Right renal pelvis (tissue), 4 donors: ENCODE data around the gene MYCL. TPM values are rescaled to one million over a fixed set of nuclear protein-coding genes. Genes with fewer than 3 reads are reported as not detected.
"Not testable (repeated sequence)": the region's sequence is repeated elsewhere in the genome, so short reads cannot be mapped to it uniquely, and the experiment has no call there.

ENCODE experiments used
- DNase-seq, 4 donors: peaks; one replicate each; pipeline ENCODE4 v3.0.0-alpha.2; 2013; ENCODE audit warnings: low read depth in 4 of 4, low spot score in 3 of 4, missing footprints in 1 of 4
- polyA plus RNA-seq, 4 donors: library from polyadenylated mRNA; unstranded; fragments of 120-200 nt; gene quantifications; one replicate each; pipeline ENCODE4 v1.2.1, GENCODE V29; 2013; ENCODE audit not compliant: insufficient read length in 4 of 4

The MYCL gene
- polyA plus RNA-seq, 4 donors = 7.8 to 11.5 (median 9.6) TPM

- DNase-seq = peak in 1 of 4 donors; percentile 48
Observed at GRCh38 chr1:39892601-39893595, 8.8 kb downstream of the MYCL start.

DNA sequence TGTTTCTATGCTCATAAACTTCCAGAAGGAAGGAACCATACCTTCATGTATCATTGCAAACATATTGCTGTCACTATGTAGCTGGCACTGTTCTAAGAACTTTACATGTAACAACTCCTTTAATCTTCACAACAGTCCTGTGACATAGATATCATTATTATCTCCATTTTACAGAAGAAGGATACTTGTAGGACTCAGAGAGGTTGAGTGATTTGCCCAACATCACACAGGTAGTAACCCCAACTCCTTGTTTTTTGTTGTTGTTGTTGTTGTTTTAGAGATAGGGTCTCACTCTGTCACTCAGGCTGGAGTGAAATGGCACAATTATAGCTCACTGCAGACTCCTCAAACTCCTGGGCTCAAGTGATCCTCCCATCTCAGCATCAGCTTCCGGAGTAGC, 10.8 kb downstream of the MYCL start:
- DNase-seq = no peak

DNA sequence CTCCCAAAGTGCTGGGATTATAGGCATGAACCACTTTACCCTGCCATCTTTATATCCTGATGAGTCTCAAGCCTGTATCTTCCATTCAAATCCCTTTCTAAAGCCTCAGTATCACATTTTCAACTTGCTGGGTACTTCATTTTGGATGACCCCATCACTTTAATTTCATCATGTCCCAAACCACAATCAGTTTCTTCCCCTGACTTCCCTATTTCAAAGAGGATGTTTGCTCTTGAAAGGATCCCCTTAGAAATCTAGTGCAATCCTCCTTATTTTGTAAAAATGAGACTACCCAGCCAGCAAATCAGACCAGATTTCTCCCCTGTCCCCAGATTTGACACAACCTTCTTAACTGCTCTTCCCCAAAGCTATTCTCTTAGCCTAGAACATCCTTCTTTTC, 11.4 kb downstream of the MYCL start:
- DNase-seq = no peak

DNA sequence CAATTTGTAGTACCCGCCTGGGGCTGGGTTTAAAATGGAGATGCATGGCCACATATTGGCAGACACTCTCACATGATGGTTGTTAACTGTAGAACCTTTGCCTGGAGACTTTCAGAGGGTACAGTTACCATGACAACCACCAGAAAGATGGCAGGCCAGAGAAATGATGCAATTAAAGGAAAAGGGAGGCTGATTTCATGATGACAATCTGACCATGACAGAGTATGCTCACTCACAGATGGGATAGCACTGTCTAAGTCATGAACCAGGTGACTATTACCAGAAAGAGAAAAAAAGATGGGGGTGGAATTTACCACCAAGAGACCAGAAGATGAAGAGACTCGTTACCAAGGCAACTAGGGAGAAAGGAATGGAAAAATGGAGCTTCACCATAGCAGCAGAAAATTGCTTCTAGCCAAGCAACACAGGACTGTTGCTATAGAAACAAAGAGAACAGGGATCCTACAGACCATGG, 14.9 kb downstream of the MYCL start:
- no peak for DNase-seq

DNA sequence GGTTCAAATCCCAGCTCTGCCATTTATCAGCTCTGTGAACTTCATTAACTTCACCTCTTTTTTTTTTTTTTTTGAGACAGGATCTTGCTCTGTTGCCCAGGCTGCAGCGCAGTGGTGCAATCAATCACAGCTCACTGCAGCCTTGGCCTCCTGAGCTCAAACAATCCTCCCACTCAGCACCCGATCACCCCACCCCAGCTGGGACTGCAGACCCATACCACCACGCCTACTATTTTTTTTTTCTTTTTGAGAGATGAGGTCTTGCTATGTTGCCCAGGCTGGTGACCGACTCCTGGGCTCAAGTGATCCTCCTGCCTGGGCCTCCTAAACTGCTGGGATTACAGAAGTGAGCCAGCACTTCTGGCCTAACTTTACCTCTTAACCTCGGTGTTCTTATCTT, 16.2 kb downstream of the MYCL start:
- no peak for DNase-seq

- no peak for DNase-seq
Observed at GRCh38 chr1:39882152-39882551, 19.6 kb downstream of the MYCL start.

- no peak for DNase-seq
Observed at GRCh38 chr1:39877980-39878956, 23.4 kb downstream of the MYCL start.

DNA sequence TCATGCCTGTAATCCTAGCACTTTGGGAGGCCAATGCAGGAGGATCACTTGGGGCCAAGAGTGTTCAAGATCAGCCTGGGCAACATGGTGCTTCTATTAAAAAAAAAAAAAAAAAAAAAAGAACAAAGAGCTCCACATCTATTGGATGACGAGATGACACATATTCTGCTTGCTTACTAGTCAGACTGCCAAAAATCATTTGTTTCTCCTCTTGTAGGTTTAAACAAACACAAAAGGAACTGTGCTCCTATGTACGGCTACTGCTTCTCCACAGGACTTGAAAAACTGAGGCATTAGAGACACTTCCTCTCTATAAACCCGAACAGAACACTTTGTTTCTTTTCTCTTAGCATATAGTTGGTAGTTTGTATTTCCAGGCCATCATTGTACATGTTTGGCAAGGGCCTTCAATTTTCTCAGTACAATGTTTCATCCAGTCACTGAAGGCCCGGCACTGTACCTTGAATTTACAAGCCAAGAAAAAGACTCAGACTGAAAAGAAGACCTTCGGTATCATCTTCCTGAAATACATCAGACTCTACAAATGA, 24.4 kb downstream of the MYCL start:
- no peak for DNase-seq

DNA sequence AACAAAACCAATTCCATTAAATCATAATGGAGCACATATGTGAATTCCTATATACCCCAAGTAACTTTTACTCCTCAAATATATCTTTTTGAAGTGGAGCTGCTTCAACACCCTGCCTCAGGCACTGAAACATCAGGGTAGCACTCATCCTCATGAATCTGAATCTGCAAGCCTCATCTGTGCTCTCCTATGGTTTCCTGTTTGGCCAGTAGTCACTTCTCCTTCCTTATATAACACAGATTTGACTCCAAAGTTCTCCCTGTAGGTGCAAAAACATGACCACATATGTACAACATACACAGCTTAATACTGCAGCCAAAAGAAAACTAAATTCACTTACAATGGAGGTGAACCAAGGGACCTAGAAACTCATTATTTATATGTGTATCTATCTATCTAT, 25.6 kb downstream of the MYCL start:
- DNase-seq = no peak

- DNase-seq = no peak
Observed at GRCh38 chr1:39872698-39873097, 29.0 kb downstream of the MYCL start.

- no peak for DNase-seq
Observed at GRCh38 chr1:39871796-39872195, 29.9 kb downstream of the MYCL start.

- not testable (repeated sequence) for DNase-seq
Observed at GRCh38 chr1:39871043-39871442, 30.7 kb downstream of the MYCL start.

DNA sequence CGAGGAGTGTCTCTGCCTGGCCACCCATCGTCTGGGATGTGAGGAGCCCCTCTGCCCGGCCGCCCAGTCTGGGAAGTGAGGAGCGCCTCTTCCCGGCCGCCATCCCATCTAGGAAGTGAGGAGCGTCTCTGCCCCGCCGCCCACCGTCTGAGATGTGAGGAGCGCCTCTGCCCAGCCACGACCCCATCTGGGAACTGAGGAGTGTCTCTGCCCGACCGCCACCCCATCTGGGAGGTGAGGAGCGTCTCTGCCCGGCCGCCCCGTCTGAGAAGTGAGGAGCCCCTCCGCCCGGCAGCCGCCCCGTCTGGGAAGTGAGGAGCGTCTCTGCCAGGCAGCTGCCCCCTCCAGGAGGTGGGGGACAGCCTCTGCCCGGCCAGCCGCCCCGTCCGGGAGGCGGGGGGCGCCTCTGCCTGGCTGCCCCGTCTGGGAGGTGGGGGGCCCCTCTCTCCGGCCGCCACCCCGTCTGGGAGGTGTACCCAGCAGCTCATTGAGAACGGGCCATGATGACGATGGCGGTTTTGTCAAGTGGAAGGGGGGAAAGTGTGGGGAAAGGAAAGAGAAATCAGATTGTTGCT, 32.1 kb downstream of the MYCL start:
- DNase-seq = not testable (repeated sequence)

DNA sequence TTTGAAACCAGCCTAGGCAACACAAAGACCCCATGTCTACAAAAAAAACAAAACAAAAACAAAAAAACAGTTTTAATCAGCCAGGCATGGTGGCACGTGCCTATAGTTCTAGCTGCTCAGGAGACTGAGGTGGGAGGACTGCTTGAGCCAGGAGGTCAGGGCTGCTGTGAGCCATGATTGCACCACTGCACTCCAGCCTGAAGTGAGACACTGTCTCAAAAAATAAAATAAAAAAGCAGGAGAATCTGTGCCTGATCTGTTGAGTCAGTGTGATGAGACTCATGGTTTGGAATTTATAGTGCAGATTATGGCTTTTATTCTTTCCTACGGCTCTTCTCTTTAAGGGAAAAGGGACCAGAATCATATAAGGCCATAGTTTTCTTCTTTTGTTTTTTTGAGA, 35.0 kb downstream of the MYCL start:
- no peak for DNase-seq

DNA sequence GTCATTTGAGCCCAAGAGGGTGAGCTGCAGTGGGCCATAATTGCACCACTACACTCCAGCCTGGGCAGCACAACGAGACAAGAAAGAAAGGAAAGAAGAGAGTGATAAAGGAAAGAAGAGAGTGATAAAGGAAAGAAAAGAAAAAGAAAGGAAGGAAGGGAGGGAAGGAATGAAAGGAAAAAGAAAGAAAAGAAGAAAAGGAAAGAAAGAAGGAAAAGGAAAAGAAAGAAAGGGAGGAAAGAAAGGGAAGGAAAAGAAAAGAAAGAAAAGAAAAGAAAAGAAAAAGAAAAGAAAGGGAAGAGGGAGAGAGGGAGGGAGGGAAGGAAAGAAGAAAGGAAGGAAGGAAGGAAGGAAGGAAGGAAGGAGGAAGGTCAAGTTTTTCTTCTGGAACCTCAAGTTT, 36.0 kb downstream of the MYCL start:
- no peak for DNase-seq

DNA sequence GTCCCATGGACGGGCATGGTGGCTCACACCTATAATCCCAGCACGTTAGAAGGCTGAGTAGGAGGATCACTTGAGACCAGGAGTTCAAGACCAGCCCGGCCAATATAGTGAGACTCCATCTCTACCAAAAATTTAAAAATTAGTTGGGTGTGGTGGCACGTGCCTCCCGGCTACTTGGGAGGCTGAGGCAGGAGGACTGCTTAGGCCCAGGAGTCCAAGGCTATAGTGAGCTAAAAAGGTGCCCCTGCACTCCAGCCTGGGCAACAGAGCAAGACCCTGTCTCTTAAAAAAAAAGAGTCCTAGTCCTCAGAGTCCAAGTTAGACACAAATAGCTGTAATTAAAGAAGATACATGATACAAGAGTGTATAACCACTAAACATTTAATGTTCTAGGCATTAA, 38.5 kb downstream of the MYCL start:
- no peak for DNase-seq

GRCh38 chr1:39861003-39861402, 40.7 kb downstream of the MYCL start:
- no peak for DNase-seq

DNA sequence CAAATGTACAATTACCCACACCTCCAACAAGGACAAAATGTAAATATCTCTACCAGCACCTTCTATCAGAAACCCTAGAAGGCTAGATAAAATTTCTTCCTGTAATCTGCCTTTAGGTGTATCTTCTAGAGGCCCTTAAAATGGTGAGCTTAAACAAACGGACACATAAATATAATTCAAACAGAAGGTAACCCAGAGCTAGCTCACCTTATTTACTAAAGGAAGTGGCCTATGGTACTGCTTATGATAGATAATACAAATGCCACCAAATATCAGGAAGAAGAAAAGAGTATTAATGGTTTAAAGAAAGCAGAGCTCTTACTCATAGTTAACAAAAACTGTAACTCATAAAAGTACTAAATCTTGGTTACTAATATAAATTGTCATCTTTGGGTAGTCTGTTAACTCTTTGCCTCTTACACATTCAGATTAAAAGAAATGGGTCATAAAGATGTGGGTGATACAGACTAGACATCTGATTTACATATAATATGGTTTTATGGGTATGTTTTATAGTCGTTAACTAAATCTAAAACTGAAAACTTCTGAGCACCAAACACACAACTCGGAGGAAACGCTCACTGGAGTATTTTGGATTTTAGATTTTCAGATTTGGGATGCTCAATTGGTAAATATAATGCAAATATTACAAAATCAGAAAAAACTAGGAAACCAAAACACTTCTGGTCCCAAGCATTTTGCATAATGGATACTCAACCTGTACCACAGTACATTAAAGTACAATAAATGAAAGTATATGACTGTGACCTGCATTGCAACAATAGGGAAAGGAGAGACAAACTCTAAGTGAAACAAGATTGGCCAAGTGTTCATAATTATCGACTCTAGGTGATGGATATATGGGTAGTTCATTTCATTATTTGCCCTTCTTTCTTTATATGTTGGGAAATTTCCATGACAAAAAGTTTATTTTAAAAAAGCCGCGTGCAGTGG, 41.6 kb downstream of the MYCL start:
- no peak for DNase-seq

DNA sequence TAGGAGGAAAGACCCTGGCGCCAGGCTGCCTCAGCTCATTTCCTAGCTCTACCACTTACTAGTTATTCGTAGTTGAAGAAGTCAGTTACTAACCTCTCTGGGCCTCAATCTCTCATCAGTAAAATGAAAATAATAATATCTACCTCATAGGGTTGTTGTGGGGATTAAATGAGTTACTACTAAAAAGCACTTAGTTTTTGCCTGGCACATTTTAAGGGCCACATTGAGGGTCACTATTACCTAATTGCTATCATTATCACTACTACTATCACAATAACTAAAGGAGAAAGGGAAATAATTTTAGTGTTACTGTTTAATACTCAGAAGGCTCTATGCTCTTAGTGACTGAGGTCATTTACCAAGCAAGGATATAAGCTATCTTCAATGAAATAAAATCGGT, 43.4 kb downstream of the MYCL start:
- DNase-seq = no peak
